Measurements from ENCODE around the gene MRPL24.

Gene MRPL24

GRCh38 chr1:156708218-156708661 lies 32.6 kb downstream of the MRPL24 start:
- no peak for DNase-seq

- no peak for DNase-seq
These were observed 33.3 kb downstream of the MRPL24 start for GRCh38 chr1:156707417-156708217.

GRCh38 chr1:156706657-156707416 lies 34.1 kb downstream of the MRPL24 start:
- no peak for DNase-seq

GRCh38 chr1:156705918-156706656 lies 34.8 kb downstream of the MRPL24 start:
- peak; percentile 35 for DNase-seq

GRCh38 chr1:156705321-156705917 lies 35.5 kb downstream of the MRPL24 start, which contains the start of gene CRABP2:
TSS of gene CRABP2 (minus strand) at chr1:156705583. CDS start at chr1:156705446, 137 bp downstream.
- no peak for DNase-seq

- DNase-seq, result no peak
These were observed 36.0 kb downstream of the MRPL24 start for GRCh38 chr1:156704930-156705320.

- no peak for DNase-seq
These were observed 36.6 kb downstream of the MRPL24 start for GRCh38 chr1:156704166-156704711.

GRCh38 chr1:156703741-156704140 lies 37.1 kb downstream of the MRPL24 start:
- no peak for DNase-seq

- DNase-seq, result no peak
These were observed 37.6 kb downstream of the MRPL24 start for GRCh38 chr1:156703336-156703735.

- DNase-seq, result no peak
These were observed 40.0 kb downstream of the MRPL24 start for GRCh38 chr1:156700736-156701531.

- DNase-seq, result no peak
These were observed 41.9 kb downstream of the MRPL24 start for GRCh38 chr1:156698995-156699394.

- DNase-seq, result no peak
These were observed 43.4 kb downstream of the MRPL24 start for GRCh38 chr1:156697481-156697880.

GRCh38 chr1:156696755-156697154 lies 44.1 kb downstream of the MRPL24 start:
- DNase-seq, result no peak

GRCh38 chr1:156694690-156694962 lies 46.3 kb downstream of the MRPL24 start:
- no peak for DNase-seq

- no peak for DNase-seq
These were observed 46.8 kb downstream of the MRPL24 start for GRCh38 chr1:156693848-156694689.

GRCh38 chr1:156692925-156693847 lies 47.7 kb downstream of the MRPL24 start:
- peak; percentile 55 for DNase-seq

- DNase-seq, result no peak
These were observed 48.4 kb downstream of the MRPL24 start for GRCh38 chr1:156692441-156692924.

- DNase-seq, result no peak
These were observed 49.0 kb downstream of the MRPL24 start for GRCh38 chr1:156691665-156692440.

- no peak for DNase-seq
These were observed 49.7 kb downstream of the MRPL24 start for GRCh38 chr1:156691191-156691590.

All from NCI-H1436 treated with DMSO at 0.1 percent for 48 hours (cell line).